Measurements from ENCODE around the gene PDE6B.
"Not testable (repeated sequence)": the region's sequence is repeated elsewhere in the genome, so short reads cannot be mapped to it uniquely, and the experiment has no call there.

The PDE6B gene

DNA sequence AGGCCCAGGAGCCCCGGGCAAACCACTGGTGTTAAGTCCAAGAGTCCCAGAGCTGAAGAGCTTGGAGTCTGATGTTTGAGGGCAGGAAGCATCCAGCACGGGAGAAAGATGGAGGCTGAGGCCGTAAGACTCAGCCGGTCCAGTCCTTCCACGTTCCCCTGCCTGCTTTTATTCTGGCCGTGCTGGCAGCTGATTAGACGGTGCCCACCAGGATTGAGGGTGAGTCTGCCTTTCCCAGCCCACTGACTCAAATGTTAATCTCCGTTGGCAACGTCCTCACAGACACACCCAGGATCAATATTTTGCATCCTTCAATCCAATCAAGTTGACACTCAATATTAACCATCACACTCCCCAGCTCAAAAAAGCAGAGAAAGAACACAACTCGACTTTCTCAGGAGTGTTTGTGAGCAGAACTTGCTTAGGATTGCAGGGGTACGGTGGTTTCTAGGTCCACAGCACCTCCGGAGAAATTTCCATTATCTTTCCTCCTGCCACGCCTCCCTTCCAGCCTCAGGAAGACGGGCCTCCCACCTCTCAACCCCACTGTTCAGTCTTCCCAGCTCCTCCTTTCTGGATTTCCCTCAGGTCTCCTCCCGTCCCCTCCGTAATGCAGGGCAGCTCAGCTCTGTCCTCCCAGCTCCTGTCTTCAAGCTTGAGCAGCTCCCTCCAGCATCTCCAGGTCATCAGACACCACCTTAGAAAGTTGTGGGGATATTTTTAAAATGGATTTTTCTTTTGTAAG, 36.0 kb upstream of the PDE6B start:
- Mint-ChIP-seq H3K9me3 (peaks cover 12% of the 10 kb centered on the region in 2 donors), H3K27me3 (peaks cover 44 to 64% of the 10 kb centered on the region in 2 donors), H3K4me3 (no peak overlapping the region), H3K36me3 (peaks cover 3 to 8% of the 10 kb centered on the region in 2 donors), H3K27ac (no peak overlapping the region), H3K4me1 (no peaks in the 10 kb centered on the region)
- ATAC-seq (replicated peaks) (no peak), DNase-seq (no peak)

DNA sequence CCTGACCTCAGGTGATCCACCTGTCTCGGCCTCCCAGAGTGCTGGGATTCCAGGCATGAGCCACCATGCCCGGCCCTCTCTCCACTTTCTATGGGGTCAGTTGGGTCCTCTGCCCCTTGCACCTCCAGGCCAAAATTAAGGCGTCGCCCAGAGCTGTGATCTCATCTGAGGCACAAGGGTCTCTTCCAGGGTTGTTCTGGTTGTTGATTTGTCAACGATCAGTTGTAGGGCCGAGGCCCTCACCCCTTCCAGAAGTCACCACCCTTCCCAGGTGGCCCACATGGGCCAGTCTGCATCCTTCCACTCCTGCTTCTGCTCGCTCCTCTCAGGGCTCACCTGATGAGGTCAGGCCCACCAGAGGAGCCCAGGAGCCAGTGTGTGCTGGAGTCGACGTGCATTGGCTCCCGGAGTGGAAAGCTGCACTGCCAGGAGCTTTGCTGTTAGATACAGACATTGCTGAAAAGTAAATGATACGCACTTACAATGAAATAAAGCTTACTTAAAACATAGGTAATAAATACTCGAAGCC, 35.0 kb upstream of the PDE6B start:
- peaks cover 45 to 66% of the 10 kb centered on the region in 2 donors for H3K27me3 Mint-ChIP-seq
- no peaks in the 10 kb centered on the region for H3K4me1 Mint-ChIP-seq
- H3K9me3 Mint-ChIP-seq, result peaks cover 14 to 16% of the 10 kb centered on the region in 2 donors
- H3K4me3 Mint-ChIP-seq, result no peak overlapping the region
- peaks cover 3 to 8% of the 10 kb centered on the region in 2 donors for H3K36me3 Mint-ChIP-seq
- ATAC-seq (replicated peaks) (no peak), DNase-seq (no peak)
- H3K27ac Mint-ChIP-seq, result no peak overlapping the region

DNA sequence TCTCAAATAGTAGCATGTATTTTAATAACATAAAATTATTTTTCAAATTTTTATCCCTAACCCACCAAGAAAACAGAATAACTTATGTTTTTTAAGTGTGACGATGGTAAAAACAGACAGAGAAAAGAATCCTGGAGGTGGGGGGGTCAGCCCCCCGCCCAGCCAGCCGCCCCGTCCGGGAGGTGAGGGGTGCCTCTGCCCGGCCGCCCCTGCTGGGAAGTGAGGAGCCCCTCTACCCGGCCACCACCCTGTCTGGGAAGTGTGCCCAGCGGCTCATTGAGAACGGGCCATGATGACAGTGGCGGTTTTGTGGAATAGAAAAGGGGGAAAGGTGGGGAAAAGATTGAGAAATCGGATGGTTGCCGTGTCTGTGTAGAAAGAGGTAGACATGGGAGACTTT, 33.2 kb upstream of the PDE6B start:
- not testable (repeated sequence) for H3K4me3 Mint-ChIP-seq
- peaks cover 12 to 17% of the 10 kb centered on the region in 2 donors for H3K9me3 Mint-ChIP-seq

DNA sequence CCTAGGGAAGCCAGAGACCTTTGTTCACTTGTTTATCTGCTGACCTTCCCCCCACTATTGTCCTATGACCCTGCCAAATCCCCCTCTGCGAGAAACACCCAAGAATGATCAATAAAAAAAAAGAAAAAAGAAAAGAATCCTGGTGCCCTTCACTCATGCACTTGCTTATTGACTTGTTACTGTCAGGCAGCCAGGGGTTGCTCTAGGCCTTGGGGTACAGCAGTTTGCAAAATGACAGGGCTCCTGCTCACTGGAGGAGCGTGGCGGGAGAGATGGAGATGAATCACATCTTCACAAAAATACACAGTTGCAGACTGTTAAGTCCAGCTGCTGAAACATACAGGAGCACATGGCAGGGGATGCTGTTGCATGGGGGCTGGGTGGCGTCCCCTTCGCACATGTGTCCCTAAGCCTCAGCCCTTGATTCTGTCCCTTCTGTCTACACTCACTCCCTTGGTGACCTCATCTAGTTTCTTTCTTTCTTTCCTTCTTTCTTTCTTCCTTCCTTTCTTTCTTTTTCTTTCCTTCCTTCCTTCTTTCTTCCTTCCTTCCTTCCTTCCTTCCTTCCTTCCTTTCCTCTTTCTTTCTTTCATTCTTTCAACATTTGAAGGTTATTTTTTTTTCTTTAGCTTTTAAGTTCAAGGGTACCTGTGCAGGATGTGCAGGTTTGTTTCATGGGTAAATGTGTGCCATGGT, 32.4 kb upstream of the PDE6B start:
- Mint-ChIP-seq H3K27me3 (peaks cover 52 to 60% of the 10 kb centered on the region in 2 donors), H3K4me3 (no peak overlapping the region), H3K4me1 (no peaks in the 10 kb centered on the region), H3K9me3 (peaks cover 12 to 17% of the 10 kb centered on the region in 2 donors), H3K27ac (no peak overlapping the region), H3K36me3 (peaks cover 3 to 8% of the 10 kb centered on the region in 2 donors)
- DNase-seq, result no peak
- no peak for ATAC-seq (replicated peaks)

More for the DNA sequence above, 33.2 kb upstream of the PDE6B start:
- H3K4me1 Mint-ChIP-seq; DNase-seq; H3K27ac Mint-ChIP-seq; H3K36me3 Mint-ChIP-seq; ATAC-seq (replicated peaks): not testable (repeated sequence)
- H3K27me3 Mint-ChIP-seq, result peaks cover 45 to 62% of the 10 kb centered on the region in 2 donors

DNA sequence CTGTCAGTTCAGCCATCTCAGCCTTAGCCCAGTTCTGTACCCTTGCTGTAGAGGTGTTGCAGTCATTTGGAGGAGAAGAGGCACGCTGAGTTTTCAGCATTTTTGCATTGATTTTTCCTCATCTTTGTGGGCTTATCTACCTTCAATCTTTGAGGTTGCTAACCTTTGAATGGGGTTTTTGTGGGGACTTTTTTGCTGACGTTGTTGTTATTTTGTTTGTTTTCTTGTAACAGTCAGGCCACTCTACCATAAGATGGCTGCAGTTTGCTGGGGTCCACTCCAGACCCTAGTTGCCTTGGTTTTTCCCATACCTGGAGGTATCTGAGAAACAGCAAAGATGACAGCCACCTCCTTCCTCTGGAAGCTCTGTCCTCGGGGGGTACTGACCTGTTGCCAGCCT, 26.4 kb upstream of the PDE6B start:
- H3K4me3 Mint-ChIP-seq, result no peak overlapping the region
- peaks cover 7 to 9% of the 10 kb centered on the region in 2 donors for H3K9me3 Mint-ChIP-seq
- DNase-seq, result no peak
- no peak overlapping the region for H3K27ac Mint-ChIP-seq
- peaks cover 46 to 60% of the 10 kb centered on the region in 2 donors for H3K27me3 Mint-ChIP-seq
- no peaks in the 10 kb centered on the region for H3K36me3 Mint-ChIP-seq
- H3K4me1 Mint-ChIP-seq, result peaks cover 3 to 5% of the 10 kb centered on the region in 2 donors
- no peak for ATAC-seq (replicated peaks)

DNA sequence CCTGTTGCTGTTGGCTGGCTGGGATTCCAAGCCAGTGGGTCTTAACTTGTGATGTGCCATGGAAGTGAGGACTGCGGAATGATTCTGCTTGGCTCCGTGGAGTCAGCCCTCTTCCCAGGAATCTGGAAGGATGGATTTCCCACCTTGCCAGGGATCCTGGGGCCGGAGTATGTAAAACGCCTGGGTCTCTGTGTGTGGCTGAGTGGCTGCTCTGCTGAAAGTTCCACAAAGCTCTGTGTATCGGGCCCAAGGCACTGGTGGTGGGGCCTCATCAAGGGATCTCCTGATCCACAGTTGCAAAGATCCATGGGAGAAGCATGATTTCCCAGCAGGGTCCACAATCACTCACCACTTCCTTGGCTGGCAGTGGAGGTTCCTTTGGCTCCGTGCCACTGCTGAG, 25.2 kb upstream of the PDE6B start:
- Mint-ChIP-seq H3K4me1 (peaks cover 5 to 9% of the 10 kb centered on the region in 2 donors), H3K27me3 (peaks cover 41 to 54% of the 10 kb centered on the region in 2 donors), H3K36me3 (peaks cover 0 to under 1% of the 10 kb centered on the region in 2 donors), H3K4me3 (no peak overlapping the region), H3K9me3 (peaks cover 4 to 6% of the 10 kb centered on the region in 2 donors), H3K27ac (no peak overlapping the region)
- ATAC-seq (replicated peaks), result no peak
- DNase-seq, result no peak

DNA sequence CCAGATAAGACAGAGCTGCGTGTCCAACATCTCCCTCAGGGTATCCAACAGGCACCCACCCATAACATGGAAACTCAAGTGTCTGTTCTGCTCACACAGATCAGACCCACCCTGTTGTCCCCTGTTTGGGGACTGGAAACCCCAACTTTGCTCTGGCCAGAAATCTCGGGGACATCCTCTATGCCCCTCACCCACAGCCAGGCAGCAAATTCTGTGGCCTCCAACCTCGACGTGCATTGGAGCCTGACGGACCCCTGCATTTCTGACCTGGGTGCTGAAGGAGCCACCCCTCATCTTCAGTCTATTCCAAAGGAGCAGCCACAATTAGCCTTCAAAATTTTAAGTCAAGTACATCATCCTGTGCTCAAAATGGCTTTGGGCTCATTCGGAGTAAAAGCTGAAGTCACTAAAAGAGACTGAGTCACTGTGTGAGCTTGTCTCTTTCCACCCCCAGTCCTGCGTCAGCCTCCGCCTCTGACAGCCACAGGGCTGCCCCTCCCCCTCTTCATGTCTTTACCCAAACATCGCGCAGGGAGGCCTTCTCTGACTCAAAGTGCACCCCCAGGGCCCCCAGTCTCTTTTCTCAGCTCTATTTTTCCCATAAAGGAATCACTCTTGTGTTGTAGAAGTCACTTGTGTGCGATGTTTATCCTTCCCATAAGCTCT, 24.4 kb upstream of the PDE6B start:
- Mint-ChIP-seq H3K27ac (no peak overlapping the region), H3K9me3 (no peaks in the 10 kb centered on the region), H3K27me3 (peaks cover 35 to 45% of the 10 kb centered on the region in 2 donors), H3K4me3 (no peak overlapping the region), H3K36me3 (peaks cover 0 to 6% of the 10 kb centered on the region in 2 donors), H3K4me1 (peaks cover 12 to 17% of the 10 kb centered on the region in 2 donors)
- DNase-seq (no peak), ATAC-seq (replicated peaks) (no peak)

DNA sequence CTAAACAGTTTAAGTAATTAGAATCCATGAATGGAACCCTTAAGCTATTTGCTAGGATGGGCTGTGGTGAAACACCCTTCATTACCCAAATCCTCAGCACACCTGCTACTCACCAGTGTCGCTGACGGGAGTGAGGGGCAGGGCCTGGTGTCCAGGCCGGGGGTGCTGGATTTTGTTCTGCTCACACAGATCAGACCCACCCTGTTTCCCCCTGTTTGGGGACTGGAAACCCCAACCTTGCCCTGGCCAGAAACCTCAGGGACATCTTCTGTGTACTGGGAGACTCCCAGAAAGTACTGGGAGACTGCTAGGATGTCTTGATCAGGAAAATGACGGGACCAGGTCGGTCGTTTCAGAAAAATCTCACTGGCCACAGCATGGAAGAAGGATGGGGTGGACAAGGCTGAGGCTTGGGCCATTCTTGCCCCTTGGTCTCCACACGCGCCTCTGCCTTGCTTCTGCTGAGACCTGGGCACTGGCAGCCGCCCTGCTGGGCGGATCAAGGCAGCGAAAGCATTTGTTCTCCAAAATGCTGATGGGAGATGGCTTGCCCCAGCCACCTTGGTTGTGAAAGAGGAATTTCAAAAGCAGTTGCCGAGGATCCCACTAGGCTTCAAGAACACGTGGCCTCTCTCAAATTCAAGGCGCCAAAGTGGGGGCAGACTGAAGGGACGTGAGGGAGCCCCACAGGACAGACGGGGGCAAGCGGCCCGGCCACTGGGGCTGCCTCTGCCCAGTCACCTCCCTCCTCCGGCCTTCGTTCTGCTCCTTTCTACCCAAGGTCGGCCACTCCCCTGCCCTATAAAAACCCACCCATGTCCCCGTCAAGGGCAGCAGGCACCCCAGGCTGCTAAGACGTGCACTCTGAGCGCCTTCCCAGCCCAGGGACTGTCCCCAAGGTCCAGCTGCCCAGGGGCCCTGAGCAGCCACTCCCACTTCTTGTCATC, 23.5 kb upstream of the PDE6B start:
- H3K4me3 Mint-ChIP-seq, result no peak overlapping the region
- no peak overlapping the region for H3K27ac Mint-ChIP-seq
- peaks cover 0 to 6% of the 10 kb centered on the region in 2 donors for H3K36me3 Mint-ChIP-seq
- H3K4me1 Mint-ChIP-seq, result peaks cover 12 to 18% of the 10 kb centered on the region in 2 donors
- no peaks in the 10 kb centered on the region for H3K9me3 Mint-ChIP-seq
- no peak for ATAC-seq (replicated peaks)
- peaks cover 31 to 44% of the 10 kb centered on the region in 2 donors for H3K27me3 Mint-ChIP-seq
- DNase-seq, result no peak

DNA sequence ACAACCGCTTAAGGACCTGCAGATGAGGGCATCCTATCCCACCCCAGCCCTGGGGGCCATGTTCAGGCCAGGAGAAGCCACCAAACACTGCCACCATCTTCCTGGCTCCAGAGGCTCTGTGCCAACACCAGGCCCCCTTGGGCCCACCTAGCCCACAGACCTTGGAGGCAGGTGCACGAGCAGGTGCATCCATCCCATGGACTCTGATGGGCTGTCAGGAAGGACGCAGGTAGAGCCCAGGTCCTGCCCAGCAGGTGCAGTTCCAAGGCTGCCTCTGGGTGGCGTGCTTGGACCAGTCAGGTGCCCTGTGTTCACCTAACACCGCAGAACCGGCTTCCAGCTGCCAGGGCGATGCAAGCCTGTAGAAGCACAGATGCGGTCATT, 22.8 kb upstream of the PDE6B start:
- peaks cover 0 to 6% of the 10 kb centered on the region in 2 donors for H3K36me3 Mint-ChIP-seq
- peak; percentile 32 for DNase-seq
- no peak overlapping the region for H3K27ac Mint-ChIP-seq
- H3K9me3 Mint-ChIP-seq, result no peaks in the 10 kb centered on the region
- H3K4me3 Mint-ChIP-seq, result no peak overlapping the region
- H3K27me3 Mint-ChIP-seq, result peaks cover 25 to 44% of the 10 kb centered on the region in 2 donors
- H3K4me1 Mint-ChIP-seq, result peaks cover 12 to 18% of the 10 kb centered on the region in 2 donors
- ATAC-seq (replicated peaks), result peak; percentile 80 to 81

DNA sequence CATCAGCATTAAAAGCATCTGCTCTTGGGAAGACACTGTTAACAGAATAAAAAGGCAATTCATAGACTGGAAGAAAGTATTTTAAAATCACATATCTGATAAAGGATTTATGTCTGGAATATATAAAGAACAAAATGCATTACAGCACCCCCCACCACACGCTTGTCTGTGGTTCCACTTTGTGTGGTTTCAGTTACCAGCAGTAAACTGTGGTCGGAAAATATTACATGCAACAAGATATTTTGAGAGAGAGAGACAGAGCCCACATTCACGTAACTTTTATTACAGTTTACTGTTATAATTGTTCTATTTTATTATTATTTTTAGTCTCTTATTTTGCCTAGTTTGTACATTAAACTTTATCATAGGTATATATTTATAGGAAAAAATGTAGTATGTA, 21.2 kb upstream of the PDE6B start:
- H3K4me3 Mint-ChIP-seq, result no peak overlapping the region

DNA sequence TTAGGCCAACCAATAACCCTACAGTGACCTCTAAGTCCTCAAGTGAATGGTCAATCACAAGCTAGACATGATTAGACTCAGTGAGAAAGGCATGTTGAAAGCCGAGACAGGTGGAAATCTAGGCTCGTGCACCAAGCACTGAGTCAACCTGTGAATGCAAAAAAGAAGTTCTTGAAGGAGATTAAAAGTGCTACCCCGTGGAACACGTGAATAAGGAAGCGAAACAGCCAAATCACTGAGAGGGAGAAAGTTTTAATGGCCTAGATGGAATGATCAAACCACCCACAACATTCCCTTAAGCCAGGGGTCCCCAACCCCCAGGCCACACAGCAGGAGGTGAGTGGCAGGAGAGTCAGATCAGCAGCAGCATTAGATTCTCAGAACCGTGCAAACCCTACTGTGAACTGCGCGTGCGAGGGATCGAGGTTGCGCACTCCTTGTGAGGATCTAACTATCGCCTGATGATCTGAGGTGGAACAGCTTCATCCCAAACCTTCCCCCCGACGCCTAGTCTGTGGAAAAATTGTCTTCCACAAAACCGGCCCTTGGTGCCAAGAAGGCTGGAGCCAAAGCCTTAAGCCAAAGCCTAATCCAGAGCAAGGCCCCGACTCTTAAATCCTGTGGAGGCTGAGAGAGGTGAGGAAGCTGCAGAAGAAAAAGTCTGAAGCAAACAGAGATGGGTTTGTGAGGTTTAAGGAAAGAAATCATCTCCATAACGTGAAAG, 19.5 kb upstream of the PDE6B start:
- no peak for DNase-seq
- peaks cover 10 to 36% of the 10 kb centered on the region in 2 donors for H3K27me3 Mint-ChIP-seq
- peaks cover 0 to 6% of the 10 kb centered on the region in 2 donors for H3K36me3 Mint-ChIP-seq
- peaks cover 12 to 18% of the 10 kb centered on the region in 2 donors for H3K4me1 Mint-ChIP-seq
- no peak overlapping the region for H3K4me3 Mint-ChIP-seq
- ATAC-seq (replicated peaks), result peak; percentile 35 to 56
- H3K9me3 Mint-ChIP-seq, result peaks cover 4 to 6% of the 10 kb centered on the region in 2 donors
- H3K27ac Mint-ChIP-seq, result no peak overlapping the region

More for the DNA sequence above, 21.2 kb upstream of the PDE6B start:
- H3K27ac Mint-ChIP-seq, result peak overlapping the region; percentile 53
- peaks cover 12 to 18% of the 10 kb centered on the region in 2 donors for H3K4me1 Mint-ChIP-seq
- DNase-seq, result no peak
- ATAC-seq (replicated peaks), result peak; percentile 71 to 83
- peaks cover 0 to 6% of the 10 kb centered on the region in 2 donors for H3K36me3 Mint-ChIP-seq
- peaks cover 14 to 33% of the 10 kb centered on the region in 2 donors for H3K27me3 Mint-ChIP-seq
- no peaks in the 10 kb centered on the region for H3K9me3 Mint-ChIP-seq

DNA sequence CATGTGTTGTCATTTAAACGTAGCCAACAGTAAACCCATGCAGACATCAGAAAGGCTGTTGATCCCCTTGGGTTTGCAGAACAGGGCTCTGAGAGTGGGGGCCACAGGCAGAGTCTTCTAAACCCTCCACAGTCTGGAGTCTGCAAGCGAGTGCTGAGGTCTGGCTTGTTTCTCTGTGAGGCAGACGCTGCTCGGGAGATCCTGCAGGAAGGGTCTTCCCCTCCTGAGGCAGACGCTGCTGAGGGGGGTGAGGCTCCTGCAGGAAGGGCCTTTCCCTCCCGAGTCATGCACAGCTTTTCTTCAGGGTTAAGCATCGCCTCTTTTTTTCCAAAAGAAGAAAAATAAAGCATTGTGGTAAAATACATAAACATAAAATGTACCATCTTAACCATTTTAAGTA, 17.1 kb upstream of the PDE6B start:
- no peak for ATAC-seq (replicated peaks)
- no peak overlapping the region for H3K27ac Mint-ChIP-seq
- H3K36me3 Mint-ChIP-seq, result peaks cover 0 to 6% of the 10 kb centered on the region in 2 donors
- H3K27me3 Mint-ChIP-seq, result peaks cover 6 to 18% of the 10 kb centered on the region in 2 donors
- no peak overlapping the region for H3K4me3 Mint-ChIP-seq
- H3K4me1 Mint-ChIP-seq, result peaks cover 12 to 18% of the 10 kb centered on the region in 2 donors
- H3K9me3 Mint-ChIP-seq, result peaks cover 4 to 6% of the 10 kb centered on the region in 2 donors
- DNase-seq, result no peak
